K562 (cell line): ENCODE data around the gene THADA. TPM values are rescaled to one million over a fixed set of nuclear protein-coding genes. Genes with fewer than 3 reads are reported as not detected.

ENCODE experiments used
- ATF6 ChIP-seq: sonication (generic); formaldehyde crosslinking; IDR thresholded peaks from 2 replicates; pipeline ENCODE4 v1.4.0; 2020; ENCODE audit warnings: mild to moderate bottlenecking, missing genetic modification reagents
- CBX5 ChIP-seq: IDR thresholded peaks from 2 replicates; pipeline ENCODE4 v1.6.1; 2014; ENCODE audit warnings: low read depth, borderline replicate concordance
- E2F8 ChIP-seq: fragments of 450-650 bp; IDR thresholded peaks from 2 replicates; pipeline ENCODE4 v1.7.1; 2018; ENCODE audit warnings: mild to moderate bottlenecking, low read depth; ENCODE audit not compliant: partially characterized antibody
- ESRRB ChIP-seq: fragments of 250-450 bp; sonication (Bioruptor Pico); IDR thresholded peaks from 2 replicates; pipeline ENCODE4 v1.5.0; 2020; ENCODE audit warnings: mild to moderate bottlenecking, moderate library complexity, borderline replicate concordance
- FOXA3 ChIP-seq, 2 experiments: fragments of 450-650 bp in 1 of 2; sonication (generic) in 1 of 2; formaldehyde crosslinking; IDR thresholded peaks in 1 of 2; conservative IDR thresholded peaks in 1 of 2; 2 replicates each; pipeline versions ENCODE4 v1.4.0 to v1.8.0; 2020 to 2022; ENCODE audit warnings: mild to moderate bottlenecking in 2 of 2, missing genetic modification reagents in 1 of 2
- MEF2A ChIP-seq: IDR thresholded peaks from 2 replicates; pipeline ENCODE4 v1.6.1; 2011; ENCODE audit warnings: low read depth, mild to moderate bottlenecking, low read length, moderate library complexity; ENCODE audit not compliant: control insufficient read depth
- MYNN ChIP-seq, 2 experiments: sonication (generic); formaldehyde crosslinking in 1 of 2; IDR thresholded peaks; 2 replicates each; pipeline versions ENCODE4 v1.5.0 to v1.6.1; 2016 to 2020; ENCODE audit warnings: antibody characterized with exemption in 1 of 2, missing genetic modification reagents in 1 of 2
- NFE2L1 ChIP-seq: fragments of 450-650 bp; IDR thresholded peaks from 2 replicates; pipeline ENCODE4 v1.6.1; 2016; ENCODE audit warnings: missing genetic modification characterization, low read depth, mild to moderate bottlenecking, missing compliant biosample characterization, moderate library complexity, borderline replicate concordance
- NRF1 ChIP-seq, 2 experiments: fragments of 450-650 bp; IDR thresholded peaks in 1 of 2; conservative IDR thresholded peaks in 1 of 2; 2 replicates each; pipeline ENCODE4 v1.6.1; 2014; ENCODE audit warnings: mild to moderate bottlenecking in 2 of 2
- PHB2 ChIP-seq: fragments of 450-650 bp; IDR thresholded peaks from 2 replicates; pipeline ENCODE4 v1.6.1; 2017; ENCODE audit warnings: low read depth
- SAP30 ChIP-seq: fragments of 200-600 bp; sonication (generic); IDR thresholded peaks from 2 replicates; pipeline ENCODE4 v1.6.1; 2012; ENCODE audit warnings: borderline replicate concordance, low read depth, mild to moderate bottlenecking, moderate library complexity, low read length, control low read depth, inconsistent platforms; ENCODE audit not compliant: insufficient read depth, poor library complexity, severe bottlenecking
- SMARCA4 ChIP-seq: fragments of 450-650 bp; IDR thresholded peaks from 2 replicates; pipeline ENCODE4 v1.6.1; 2016
- YBX1 ChIP-seq: fragments of 450-650 bp; IDR thresholded peaks from 2 replicates; pipeline ENCODE4 v1.7.1; 2016; ENCODE audit warnings: mild to moderate bottlenecking
- ZC3H8 ChIP-seq: fragments of 450-650 bp; IDR thresholded peaks from 2 replicates; pipeline ENCODE4 v1.6.1; 2017
- ZNF124 ChIP-seq: sonication (generic); formaldehyde crosslinking; IDR thresholded peaks from 2 replicates; pipeline ENCODE4 v1.8.1; 2022; ENCODE audit warnings: missing genetic modification reagents
- ZNF274 ChIP-seq: IDR thresholded peaks from 2 replicates; pipeline ENCODE4 v1.6.1; 2011; ENCODE audit warnings: low read depth, mild to moderate bottlenecking, low read length, moderate library complexity, borderline replicate concordance
- ZNF311 ChIP-seq: fragments of 250-450 bp; sonication (Bioruptor Pico); IDR thresholded peaks from 2 replicates; pipeline ENCODE4 v1.4.0; 2020; ENCODE audit warnings: mild to moderate bottlenecking, moderate library complexity
- ZNF586 ChIP-seq: fragments of 450-650 bp; formaldehyde crosslinking; conservative IDR thresholded peaks from 2 replicates; pipeline ENCODE4 v1.4.0; 2020; ENCODE audit warnings: mild to moderate bottlenecking, moderate library complexity
- ZNF589 ChIP-seq: fragments of 200-800 bp; sonication (Bioruptor generic); IDR thresholded peaks from 2 replicates; pipeline ENCODE4 v1.6.1; 2016; ENCODE audit warnings: low read depth, missing genetic modification characterization, missing compliant biosample characterization
- ZNF655 ChIP-seq: fragments of 250-450 bp; sonication (Bioruptor Pico); IDR thresholded peaks from 2 replicates; pipeline ENCODE4 v1.5.0; 2021
- ZNF77 ChIP-seq: fragments of 250-450 bp; sonication (Bioruptor Pico); IDR thresholded peaks from 2 replicates; pipeline ENCODE4 v1.5.0; 2020
- ZNF780A ChIP-seq: fragments of 250-450 bp; sonication (Bioruptor Pico); IDR thresholded peaks from 2 replicates; pipeline ENCODE4 v1.5.0; 2021; ENCODE audit warnings: mild to moderate bottlenecking
- polyA plus RNA-seq, 8 experiments: library from polyadenylated mRNA; depleted of rRNA in 4 of 8; stranded (reverse) in 5 of 8; unstranded in 3 of 8; fragments of >200 nt; fragmentation: Nextera tagmentation in 2 of 8; fragmentation: Illumina TruSeq in 1 of 8; extraction: Ambion mirVana in 2 of 8; extraction: Trizol in 1 of 8; gene quantifications; 2 replicates each; pipeline versions ENCODE4 v1.2.1 to v1.2.3, GENCODE V29; 2011 to 2014; ENCODE audit warnings: inconsistent platforms in 1 of 8, missing spikeins in 1 of 8
- total RNA-seq, 7 experiments: library from RNA; depleted of rRNA in 6 of 7; stranded (reverse); fragments of >200 nt in 6 of 7; fragmentation: Illumina TruSeq in 2 of 7; extraction: Trizol in 2 of 7; gene quantifications; 2 replicates each; pipeline versions ENCODE4 v1.2.1 to v1.2.3, GENCODE V29; 2011 to 2021; ENCODE audit warnings: low replicate concordance in 1 of 7
- TF ChIP-seq, protein P1 (sequence below): fragments of 250-450 bp; sonication (Bioruptor Pico); IDR thresholded peaks from 2 replicates; pipeline ENCODE4 v1.8.0; 2021; ENCODE audit warnings: moderate library complexity, mild to moderate bottlenecking, inconsistent platforms

THADA gene
- total and polyA plus RNA-seq, 9 of the 15 experiments (the other 6 are each of a cell fraction or from before 2014, with no cell fraction given): 17.8 to 34.7 (median 31.9) TPM

DNA sequence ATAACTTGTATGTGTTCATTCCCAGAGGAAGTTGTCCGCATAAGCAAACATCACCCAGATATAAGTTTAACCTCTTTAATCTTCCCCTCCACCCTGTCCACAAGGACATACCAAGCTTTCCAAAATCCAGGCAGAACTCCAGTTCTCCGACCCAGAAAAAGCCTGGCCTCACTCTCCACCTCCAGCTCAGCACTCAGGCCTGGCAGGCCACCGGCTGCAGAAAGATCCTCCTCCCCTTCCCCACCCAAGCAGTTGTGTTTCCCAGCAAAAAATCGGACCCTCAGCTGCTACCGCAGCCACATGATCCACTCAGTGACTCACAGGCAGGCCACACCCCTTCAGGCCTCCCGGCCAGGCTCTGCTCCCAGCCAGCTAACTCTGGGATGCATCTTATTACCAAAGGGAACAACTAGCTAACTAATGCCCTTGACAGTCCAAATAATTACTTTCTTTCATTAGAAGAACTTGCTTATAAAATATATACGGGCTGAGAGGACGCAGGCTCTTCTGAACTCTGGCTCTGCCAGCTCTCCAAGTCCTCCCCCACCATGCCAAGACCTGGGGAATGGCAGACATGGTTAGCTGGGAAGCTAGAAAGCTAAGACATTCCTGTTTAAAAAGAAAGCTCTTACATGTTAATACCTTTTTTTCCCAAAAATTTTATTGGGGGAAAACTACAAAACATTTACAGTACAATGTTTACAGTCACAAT lies 373.9 kb downstream of the THADA start (continued):
- no peak for TF ChIP-seq FOXA3 (CRISPR knock-in tag; conservative IDR thresholded peaks at IDR 0.05 in 1 of 2, IDR thresholded peaks at IDR 0.05 in 1 of 2)
- TF ChIP-seq ZNF124 (CRISPR knock-in tag): no peak
- TF ChIP-seq MEF2A: no peak
- no peak for TF ChIP-seq YBX1
- no peak for TF ChIP-seq ZNF780A
- TF ChIP-seq ZNF274: no peak
- no peak for TF ChIP-seq ZNF311 (CRISPR knock-in tag)
- TF ChIP-seq ZNF77 (CRISPR knock-in tag): no peak
- no peak for TF ChIP-seq SAP30
- TF ChIP-seq ZNF589: 0 out of 2 replicates have a peak, but pooled peaks have one; percentile 6
- TF ChIP-seq, protein P1, sequence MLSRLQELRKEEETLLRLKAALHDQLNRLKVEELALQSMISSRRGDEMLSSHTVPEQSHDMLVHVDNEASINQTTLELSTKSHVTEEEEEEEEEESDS (CRISPR knock-in tag): no peak
- TF ChIP-seq SMARCA4: peak; percentile 65; the same call in 1 of the 2 replicates
- no peak for TF ChIP-seq CBX5
- peak in 1 of 2 experiments; percentile 22; a peak in 1 of 4 replicates for TF ChIP-seq NRF1 (conservative IDR thresholded peaks at IDR 0.05 in 1 of 2, IDR thresholded peaks at IDR 0.05 in 1 of 2)
- no peak for TF ChIP-seq ZC3H8
- TF ChIP-seq ZNF655 (CRISPR knock-in tag): 0 out of 2 replicates have a peak, but pooled peaks have one; percentile 53
- no peak for TF ChIP-seq PHB2
- TF ChIP-seq NFE2L1: no peak
- TF ChIP-seq ZNF586 (CRISPR knock-in tag): no peak
- TF ChIP-seq ATF6 (CRISPR knock-in tag): no peak
- TF ChIP-seq E2F8: peak; percentile 52
- TF ChIP-seq MYNN (IDR thresholded peaks at IDR 0.05): peak; percentile 76; the same call in 1 of the 2 replicates
- no peak for TF ChIP-seq MYNN (CRISPR knock-in tag; IDR thresholded peaks at IDR 0.05)
- no peak for TF ChIP-seq ESRRB (CRISPR knock-in tag)
